NCI-H446 (cell line): ENCODE results near the gene DSC2.
"Not testable (repeated sequence)": the region's sequence is repeated elsewhere in the genome, so short reads cannot be mapped to it uniquely, and the experiment has no call there.

Source experiments
- DNase-seq, 2 experiments: peaks; one replicate each; lab custom pipeline; 2025; lab: John Stamatoyannopoulos, UW

Gene DSC2

DNA sequence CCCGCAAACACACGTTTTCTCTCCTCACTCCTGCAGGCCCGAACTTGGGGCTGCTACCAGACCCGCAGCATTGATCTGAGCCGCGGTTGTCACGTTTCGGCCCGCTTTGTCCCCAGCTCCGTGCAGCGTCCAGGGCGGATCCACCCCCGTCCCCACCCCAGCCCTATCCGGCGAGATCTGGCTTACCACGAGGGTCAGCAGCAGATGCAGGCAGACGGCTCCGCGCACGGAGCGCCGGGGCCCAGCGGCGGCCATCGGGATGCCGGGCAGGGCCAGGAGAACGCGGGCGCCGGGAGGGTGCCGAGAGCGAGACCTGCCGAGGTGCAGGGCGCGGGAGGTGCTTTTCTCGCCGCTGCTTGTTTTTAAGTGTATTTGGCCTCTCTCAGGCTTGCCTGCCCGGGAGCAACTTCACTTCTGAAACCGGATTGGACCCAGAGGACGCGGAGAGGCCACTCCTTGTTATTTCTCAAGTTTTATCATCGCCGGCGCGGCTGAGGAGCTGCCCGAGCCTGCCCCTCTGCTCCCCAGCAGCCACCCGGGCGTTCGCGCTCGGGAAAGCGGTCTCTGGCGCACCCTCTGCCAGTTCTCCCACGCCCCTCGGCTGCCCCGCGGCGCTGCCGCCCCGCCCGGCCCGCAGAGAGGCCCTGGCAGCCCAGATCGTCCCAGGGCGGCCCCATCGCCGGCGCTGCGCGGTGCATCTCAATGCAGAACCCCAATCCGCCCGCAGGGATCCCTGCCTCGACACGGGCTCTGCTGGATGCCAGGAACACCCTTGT lies 59.6 kb downstream of the DSC2 start, which contains the start of gene DSC3:
DSC3 (minus strand) TSS at position 337 of the 776 bp plus-strand sequence; CDS start at position 255, 82 bp downstream.
- no peak for DNase-seq

DNA sequence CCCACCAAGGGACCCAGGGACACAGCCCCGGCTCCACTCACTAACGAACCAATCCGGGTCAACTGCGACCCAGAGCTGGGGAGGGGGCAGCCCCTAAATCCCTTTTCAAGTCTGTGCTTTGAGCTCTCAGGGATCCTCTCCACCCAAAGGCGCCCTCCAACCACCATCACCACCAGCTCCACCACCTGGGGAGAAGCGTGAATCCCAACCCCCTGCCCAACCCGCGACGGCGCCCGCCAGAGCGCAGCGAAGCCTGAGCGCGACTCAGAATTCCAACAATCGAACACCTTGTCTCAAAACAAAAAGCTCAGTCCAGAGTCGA lies 60.2 kb downstream of the DSC2 start:
- no peak for DNase-seq

DNA sequence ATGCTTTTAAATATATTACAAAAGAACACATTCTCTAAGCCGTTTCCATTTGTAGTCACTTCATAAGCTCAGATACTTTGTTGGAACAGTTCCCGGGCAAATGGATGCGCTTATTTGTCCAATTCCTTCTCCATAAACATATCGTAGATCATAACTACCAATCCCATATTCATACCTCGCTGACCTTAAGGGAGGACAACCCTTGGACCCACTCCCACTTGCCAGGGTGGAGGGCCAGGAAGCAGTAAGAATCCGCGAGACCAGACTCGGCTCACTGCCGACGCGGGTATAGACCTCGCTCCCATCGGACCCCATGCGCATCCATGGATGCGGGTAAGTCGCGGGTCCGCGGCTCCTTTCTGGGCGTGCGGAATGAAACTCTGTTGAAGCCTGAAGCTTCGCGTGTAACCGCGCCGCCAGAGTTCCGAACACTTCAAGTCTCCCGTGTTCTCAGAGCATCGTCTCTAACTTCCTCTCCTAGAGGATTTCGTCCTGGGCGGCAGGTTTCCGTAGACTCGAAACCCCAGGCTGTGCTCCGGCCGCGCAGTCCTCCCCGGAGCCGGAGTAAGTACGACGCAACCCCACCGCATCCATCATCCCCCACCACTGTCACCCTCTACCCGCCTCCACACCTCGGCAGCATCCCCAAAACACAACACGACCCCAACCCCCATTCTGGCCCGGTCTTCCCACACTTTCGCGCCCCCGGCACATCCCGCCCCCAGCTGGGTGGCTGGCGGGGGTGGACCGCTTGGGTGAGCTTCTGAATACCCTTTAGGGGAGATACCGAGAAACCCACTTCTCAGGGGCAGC lies 60.7 kb downstream of the DSC2 start:
- no peak for DNase-seq

DNA sequence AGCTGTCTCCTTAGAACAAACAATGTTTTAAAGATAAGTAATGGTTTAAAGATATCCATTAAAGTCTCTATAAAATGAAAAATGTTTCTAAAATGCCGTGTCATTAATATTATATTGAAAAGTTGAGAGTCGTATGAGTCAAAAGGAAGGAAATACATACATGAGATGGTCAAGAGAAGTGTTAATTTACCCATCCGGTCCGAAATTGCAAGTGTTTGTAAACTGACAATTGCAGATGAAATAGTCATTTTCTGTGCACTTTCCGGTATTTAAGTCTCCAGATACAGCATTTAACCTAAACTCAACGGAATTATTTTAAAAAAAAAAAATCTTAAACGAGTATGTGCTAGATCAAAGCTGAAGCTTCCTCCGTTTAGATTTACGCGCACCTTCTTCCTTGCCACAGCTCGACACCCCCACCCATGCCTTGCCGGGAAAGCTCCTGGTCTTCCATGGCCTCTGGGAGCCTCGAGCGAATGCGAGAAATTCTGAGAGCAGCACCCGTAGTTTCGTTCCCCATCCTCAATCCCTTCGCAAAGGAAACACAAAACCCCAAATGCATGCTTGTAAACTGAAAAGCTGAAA lies 61.4 kb downstream of the DSC2 start:
- no peak for DNase-seq

DNA sequence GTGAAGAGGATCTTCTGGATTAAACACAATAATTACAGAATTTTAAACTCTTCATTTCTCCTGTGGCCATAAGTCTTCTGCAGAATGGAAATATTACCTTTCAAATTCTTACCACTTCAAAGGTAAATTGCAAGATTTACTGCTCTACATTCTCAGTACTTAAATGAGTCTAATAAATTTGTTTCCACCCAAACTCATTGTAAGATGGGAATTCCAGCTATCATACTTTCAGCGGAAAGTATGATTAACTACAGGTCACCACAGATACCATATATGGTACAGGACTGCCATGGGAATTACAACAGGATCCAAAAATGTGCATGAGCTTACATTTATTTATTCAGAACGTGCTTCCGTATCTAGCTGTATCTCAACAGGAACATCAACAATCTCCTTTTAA lies 62.8 kb downstream of the DSC2 start:
- no peak for DNase-seq

DNA sequence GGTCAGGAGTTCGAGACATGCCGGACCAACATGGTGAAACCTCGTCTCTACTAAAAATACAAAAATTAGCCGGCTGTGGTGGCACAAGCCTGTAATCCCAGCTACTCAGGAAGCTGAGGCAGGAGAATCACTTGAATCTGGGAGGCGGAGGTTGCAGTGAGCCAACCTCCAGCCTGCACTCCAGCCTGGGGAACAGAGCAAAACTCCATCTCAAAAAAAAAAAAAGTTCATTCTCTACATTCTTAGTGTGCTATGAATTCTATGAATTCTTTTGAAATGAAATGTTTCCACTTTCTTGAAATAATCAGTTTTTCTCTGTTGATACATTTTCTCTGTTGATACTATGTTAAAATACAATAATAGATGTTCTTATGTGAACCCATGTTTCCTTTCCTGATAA lies 64.5 kb downstream of the DSC2 start:
- not testable (repeated sequence) for DNase-seq

DNA sequence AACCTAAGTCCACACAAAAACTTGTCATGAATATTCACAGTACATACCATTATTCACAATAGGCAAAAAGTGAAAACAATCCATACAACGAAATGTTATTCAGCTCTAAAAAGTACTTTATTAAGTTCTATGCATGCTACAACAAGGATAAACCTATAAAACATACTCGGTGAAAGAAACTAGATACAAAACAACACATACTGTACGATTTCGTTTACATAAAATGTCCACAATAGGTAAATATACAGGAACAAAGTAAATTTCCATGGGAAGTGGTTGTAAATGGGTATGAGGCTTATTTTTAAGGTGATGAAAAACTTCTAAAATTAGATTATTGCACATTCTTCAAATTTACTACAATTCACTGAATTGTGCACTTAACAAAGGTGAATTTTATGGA lies 67.7 kb downstream of the DSC2 start:
- no peak for DNase-seq

DNA sequence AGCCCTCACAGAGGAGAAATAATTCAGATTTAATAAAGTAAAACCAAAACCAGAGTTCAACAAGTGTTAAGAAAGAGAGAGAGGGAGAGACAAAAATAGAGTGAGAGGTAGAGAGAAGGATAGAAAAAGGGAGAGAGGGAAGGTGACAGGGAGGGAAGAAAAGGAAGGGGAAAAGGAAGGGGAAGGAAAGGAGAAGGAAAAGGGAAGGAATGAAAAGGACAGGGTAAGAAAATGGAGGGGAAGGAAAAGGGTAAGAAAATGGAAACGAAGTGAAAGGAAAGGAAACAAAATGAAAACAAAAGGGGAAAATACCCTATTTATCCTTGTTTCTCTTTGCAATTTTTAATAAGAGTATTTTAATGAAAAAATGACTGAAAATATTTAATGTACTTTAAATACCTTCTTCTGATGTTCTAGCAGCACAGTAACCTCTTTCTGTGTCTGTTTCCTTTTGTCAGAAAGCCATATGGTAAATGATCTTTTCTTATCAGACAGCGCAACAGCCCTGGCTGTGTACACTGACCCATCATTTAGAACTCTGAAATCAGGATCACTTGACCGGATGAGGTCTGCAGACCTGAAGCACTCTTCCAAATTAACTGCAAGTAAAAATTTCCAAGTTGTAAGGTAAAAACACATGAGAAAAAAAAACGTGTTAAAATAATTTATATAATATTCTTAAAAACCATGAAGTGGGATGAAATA lies 71.5 kb downstream of the DSC2 start:
- DNase-seq, result no peak

DNA sequence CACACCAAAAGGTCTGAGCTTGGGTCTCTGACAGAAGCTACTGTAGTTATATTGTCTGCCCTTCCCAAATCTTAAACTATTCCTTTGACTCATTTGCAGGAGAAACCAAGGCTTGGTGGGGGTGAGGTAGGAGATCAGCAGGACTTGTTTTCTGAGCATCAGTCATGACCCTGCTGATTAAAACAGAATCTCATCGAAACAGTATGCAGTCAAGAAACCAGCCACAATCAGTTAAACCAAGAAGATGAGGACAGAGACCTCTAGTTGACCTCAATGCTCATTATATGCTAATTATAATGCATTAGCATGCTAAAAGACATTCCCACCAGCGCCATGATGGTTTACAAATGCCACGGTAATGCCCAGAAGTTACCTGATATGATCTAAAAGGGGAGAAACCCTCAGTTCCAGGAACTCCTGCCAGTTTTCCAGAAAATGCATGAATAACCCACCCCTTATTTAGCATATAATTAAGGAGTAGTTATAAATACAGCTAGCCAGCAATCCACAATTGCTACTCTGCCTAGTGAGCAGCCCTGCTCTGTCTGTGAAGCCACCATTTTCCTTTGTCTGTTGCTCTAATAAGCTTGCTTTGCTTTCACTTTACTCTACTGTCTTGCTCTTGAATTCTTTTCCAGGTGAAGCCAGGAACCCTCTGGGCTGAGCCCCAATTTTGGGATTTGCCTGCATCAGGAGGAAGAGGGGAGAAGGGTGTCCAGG lies 86.3 kb downstream of the DSC2 start:
- no peak for DNase-seq

DNA sequence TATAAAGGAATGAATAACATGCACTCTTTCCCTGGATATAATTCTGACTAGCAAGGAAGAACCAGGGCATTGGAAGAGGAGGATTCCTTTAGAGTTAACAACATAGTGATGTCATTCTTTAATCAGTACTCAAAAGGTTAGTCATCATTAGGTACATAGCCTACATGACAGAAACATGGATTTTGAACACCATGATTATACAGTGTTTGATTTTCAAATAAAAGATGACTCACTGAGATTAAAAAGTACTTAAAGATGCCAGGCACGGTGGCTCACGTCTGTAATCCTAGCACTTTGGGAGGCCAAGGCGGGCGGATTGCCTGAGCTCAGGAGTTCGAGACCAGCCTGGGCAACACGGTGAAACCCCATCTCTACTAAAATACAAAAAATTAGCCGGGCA lies 90.8 kb downstream of the DSC2 start:
- DNase-seq, result not testable (repeated sequence)

DNA sequence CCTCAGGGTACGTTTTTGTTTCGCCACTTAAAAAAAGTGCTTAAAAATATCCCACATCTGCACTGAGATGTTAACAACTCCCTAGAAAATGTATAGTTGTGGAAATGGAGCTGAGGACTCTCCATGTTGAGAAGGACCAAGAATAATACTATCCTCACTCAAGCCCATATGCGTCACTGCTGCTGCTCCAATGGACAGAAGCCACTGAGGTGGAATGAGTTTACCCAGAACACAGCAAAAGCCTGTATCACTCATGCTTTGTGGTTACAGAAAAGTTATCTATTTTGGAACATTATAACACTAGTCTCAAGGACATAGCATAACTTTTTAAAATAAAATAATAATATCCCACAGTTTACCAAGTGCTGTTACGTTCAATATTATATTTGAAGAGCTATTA lies 91.6 kb downstream of the DSC2 start:
- no peak for DNase-seq
